Measurements from ENCODE around the gene SLC8A2.

The SLC8A2 gene

DNA sequence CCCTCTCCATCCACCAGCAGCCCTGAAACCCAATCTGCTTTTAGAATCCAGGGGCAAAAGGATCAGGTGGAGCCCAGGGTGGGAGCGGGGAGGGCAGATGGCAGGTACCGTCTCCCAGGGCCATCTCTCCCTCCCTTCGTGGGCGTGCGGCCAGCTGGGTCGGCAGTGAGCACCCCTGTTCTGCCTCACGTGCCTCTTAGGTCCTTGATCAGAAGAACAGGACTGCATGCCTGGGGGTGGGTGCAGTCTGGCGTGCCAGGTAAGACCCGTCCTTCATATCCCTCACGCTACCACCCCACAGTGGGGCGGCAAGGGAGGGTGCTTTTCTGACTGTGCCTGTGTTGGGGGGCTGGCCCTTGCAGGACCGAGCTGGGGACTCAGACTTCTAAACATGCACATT lies 2.0 kb downstream of the SLC8A2 start:
- DNase-seq (ENCODE audit: low read depth) = no peak
- no peak overlapping the region for H3K4me3 ChIP-seq (ENCODE audit: low read depth, low read length)

DNA sequence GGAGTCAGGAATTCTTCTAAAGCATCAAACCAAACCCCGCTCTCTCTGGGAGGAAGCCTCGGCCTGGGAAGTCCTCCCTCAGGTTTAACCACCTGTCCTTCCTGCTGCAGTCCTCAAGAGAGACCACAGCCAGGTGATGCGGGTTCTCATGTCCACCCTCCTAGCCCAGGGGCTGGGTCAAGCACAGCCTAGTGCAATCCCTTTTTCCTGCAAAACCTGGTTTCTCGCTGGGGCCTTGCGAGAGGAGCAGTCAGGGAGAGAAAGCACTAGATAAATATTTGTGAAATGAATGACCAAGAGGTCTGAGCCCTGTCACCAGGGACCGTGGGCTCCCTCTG lies 2.4 kb downstream of the SLC8A2 start:
- no peak for DNase-seq (ENCODE audit: low read depth)
- no peak overlapping the region for H3K4me3 ChIP-seq (ENCODE audit: low read depth, low read length)

DNA sequence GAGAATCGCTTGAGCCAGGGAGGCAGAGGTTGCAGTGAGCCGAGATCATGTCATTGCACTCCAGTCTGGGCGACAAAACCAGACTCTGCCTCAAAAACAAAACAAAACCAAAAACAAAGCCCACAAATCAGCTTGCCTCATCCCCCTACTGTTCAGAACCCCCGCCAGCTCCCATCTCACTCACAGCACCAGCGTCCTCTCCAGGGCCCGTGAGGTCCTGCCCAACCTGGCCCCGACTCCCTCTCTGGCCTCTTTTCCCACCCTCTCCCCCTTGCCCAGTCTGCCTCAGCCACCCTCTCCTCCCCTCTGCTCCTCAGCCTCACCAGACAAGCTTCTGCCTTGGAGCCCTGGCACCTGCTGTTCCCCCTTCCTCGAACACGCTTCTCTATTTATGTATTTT lies 3.8 kb downstream of the SLC8A2 start:
- DNase-seq (ENCODE audit: low read depth) = no peak
- no peak overlapping the region for H3K4me3 ChIP-seq (ENCODE audit: low read depth, low read length)

DNA sequence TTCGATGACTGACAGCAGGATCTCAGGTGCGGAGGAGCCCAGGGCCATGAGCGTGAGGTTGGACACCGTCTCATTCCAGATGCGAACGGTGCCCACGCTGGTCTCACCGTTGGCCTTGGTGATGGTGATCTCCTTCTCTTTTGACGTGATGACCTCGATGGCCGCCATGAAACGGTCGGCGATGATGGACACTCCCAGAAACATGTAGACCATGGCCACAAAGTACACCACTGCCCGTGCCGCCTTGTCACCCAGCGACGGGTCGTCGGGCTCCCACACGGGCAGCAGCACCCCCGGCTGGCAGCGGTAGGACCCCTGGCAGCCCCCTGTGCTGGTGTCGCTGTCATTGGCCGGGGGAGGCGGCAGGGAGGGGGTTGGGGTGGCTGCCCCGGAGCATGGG lies 5.7 kb downstream of the SLC8A2 start:
- DNase-seq (ENCODE audit: low read depth) = no peak
- no peak overlapping the region for H3K4me3 ChIP-seq (ENCODE audit: low read depth, low read length)

DNA sequence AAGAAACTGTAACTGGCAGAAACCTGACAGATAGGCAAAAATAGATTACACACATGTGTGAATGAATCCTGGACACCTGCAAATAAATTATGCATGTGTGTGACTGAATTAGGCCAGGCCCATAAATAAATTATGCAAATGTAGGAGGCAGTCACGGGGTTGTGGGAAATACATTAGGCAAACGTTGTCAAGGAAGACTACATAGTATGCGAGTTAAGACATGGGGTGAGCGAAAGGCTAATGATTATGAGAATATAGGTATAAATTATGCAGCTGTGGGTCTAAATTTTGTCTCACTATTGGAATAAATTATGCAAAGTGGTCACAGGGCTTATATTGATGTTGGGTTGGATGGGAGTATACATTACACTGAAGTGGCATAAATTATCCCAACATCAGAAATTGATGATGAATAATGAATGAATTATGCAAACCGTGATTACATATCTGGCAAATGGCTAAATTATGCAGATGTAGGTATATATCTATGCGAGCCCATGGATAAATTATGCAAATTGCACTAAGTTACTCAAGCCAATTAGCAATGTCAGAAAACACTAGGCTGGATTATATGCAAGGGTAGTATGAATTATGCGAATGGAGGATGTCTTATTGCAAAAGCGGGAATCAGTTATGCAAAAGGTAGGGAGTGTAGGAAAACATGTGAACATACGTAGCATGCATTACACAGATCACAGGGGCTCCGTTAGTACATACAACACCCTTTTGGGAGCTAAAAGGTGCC lies 6.8 kb downstream of the SLC8A2 start:
- no peak for DNase-seq (ENCODE audit: low read depth)
- H3K4me3 ChIP-seq (ENCODE audit: low read depth, low read length) = no peak overlapping the region

DNA sequence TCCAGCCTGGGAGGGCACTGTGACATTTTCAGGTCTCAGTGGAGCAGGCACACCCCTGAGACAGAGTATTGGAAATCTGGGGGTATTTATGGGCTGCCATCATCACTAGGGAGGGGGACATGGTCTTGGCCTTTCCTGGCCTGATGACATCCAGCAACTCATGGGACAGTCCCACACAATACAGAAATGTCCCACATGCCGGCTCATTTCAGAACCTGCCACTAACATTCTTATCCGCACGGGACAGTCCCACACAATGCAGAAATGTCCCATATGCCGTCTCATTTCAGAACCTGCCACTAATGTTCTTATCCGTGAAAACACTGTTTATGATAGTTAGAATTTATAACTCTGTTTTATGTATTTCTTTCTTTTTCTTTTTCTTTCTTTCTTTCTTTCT lies 9.8 kb downstream of the SLC8A2 start:
- no peak for DNase-seq (ENCODE audit: low read depth)

DNA sequence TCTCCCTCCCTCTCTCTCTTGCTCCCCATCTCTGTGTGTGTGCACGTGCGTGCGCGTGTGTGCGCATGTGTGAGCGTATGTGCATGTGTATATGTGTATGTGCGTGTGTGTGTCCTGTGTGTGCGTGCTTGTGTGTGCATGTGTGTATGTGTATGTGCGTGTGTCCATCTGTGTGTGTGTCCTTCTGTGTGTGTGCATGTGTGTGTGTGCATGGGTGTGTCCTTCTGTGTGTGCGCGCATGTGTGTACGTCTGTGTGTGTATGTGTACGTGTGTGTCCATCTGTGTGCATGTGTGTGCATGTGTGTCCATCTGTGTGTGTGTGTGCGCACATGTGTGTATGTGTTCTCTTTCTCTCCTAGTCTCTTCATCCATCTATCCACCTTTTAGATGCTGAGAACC lies 12.2 kb downstream of the SLC8A2 start:
- H3K4me3 ChIP-seq (ENCODE audit: low read depth, low read length) = no peak overlapping the region
- no peak for DNase-seq (ENCODE audit: low read depth)

More for the DNA sequence above, 9.8 kb downstream of the SLC8A2 start:
- H3K4me3 ChIP-seq (ENCODE audit: low read depth, low read length) = no peak overlapping the region

DNA sequence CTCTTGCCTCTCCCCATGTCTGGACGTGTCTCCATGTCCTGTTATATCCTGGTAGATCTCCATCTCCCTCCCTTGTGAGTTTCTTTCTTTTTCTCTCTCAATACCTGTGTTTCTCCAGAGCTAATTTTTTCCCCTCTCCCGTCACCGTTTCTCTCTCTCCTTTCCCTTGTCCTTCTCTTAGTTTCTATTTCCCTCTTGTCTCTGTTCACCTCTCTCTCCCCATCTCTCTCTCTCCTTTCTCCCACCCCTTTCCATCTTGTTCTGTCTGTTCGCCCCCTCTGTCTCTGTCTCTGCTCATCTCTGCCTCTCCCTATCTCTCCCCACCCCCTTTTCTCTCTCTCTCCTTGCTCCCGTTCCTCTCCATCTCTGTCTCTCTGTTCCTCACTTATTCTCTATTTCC lies 13.0 kb downstream of the SLC8A2 start:
- H3K4me3 ChIP-seq (ENCODE audit: low read depth, low read length) = no peak overlapping the region
- no peak for DNase-seq (ENCODE audit: low read depth)

DNA sequence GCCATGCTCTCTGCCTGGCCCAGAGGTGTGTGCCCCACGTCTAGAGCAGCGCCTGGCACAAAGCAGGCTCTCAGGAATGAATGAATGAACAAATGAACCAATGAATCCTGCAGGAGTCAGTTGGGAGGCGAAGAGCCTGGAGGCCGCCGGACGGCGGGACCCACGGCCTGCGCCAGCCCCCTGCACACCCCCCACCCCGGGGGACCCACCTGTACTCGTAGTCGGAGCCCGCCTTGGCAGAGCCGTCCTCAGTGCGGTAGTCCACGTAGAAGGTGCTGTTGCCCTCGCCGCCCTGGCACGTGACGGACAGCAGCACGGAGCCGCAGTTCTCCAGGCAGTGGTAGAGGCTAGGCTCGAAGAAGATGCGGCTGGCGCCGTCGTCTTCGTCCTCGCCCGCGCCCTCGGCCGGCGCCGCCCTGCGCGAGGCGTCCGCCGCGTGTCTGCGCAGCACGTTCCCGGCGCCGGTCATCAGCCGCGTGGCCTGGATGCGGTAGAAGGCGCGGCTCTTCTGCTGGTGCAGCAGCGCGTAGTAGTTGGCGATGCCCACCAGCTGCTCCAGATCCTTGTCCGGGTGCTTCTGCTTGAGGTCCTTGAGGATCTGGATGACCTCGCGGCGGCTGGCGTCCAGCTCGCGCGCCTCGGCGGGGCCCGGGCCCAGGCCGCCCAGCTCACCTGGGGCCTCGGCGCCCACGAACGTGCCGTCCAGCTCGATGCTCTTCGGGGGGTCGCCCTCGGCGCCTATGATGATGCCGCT lies 14.8 kb downstream of the SLC8A2 start:
- no peak overlapping the region for H3K4me3 ChIP-seq (ENCODE audit: low read depth, low read length)
- no peak for DNase-seq (ENCODE audit: low read depth)

DNA sequence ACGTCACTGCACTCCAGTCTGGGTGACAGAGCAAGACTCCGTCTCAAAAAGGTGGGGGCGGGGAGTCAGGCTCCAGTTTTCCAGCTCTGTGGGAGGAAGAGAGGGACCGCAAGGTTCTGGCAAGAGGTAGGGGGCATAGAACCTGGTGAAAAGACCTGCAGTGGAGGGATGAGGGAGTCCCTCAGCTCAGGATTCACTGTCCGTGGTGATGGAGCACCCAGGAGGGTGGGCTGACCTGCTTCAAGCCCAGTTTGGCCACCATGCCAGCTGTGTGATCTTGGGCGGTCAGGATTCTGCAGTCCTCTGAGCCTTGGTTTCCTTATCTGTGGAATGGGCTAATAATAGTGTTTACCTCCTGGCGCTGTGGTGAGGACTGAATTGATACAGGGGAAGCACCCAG lies 21.2 kb downstream of the SLC8A2 start:
- no peak for DNase-seq (ENCODE audit: low read depth)

DNA sequence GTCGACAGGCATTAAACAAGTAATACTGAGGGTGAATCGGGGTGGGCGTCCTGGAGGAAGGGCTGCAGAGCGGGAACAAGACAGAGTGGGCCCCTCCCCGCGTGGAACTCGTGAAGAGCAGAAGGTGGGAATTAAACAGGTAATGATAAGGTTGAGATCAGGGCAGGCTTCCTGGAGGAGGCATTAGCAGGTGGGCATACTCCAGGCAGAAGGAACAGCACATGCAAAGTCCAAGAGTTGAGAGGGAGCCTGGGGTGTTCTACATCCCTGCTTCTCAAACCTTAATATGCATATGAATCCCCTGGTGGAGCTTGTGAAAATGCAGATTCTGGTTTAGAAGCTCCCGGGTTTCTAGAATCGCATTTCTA lies 23.3 kb downstream of the SLC8A2 start:
- DNase-seq (ENCODE audit: low read depth) = no peak
- no peak overlapping the region for H3K4me3 ChIP-seq (ENCODE audit: low read depth, low read length)

More for the DNA sequence above, 21.2 kb downstream of the SLC8A2 start:
- no peak overlapping the region for H3K4me3 ChIP-seq (ENCODE audit: low read depth, low read length)

DNA sequence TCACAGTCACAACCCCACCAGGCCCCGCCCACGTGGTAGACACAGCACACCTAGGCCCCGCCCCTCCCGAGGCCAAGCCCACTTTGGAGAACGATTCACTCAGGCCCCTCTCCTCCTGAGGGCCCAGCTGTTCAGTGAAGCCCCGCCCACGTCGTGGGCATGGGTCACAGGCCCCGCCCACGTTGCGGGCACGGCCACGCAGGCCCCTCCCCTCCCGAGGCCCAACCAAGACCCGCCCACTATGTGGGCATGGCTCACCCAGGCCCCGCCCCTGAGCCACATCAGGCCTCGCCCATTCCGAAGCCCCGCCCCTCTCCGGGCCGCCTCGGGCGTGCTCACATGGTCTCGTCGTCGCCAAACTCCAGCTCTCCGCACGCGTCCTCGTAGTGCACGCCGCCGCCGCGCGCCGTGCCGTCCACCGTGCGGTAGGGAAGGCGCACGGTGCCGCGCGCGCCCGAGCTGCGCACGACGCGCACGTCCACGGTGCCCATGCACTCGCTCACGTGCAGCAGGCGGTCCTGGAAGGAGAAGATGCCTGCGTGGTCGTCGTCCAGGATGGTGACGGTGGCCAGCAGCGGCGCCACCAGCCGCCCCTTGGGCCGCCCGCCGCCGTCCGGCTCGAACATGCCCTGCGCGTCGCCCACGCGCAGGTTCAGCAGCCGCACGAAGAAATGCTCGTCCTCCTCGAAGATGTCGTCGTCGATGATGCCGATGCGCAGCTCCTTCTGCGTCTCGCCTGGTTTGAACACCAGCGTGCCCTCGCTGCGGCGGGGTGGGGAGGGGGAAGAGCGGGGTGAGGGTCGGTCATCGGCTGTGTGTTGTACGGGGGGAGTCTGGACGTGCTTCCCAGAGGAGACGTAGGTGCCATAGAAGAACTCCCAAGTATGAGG lies 24.0 kb downstream of the SLC8A2 start:
- H3K4me3 ChIP-seq (ENCODE audit: low read depth, low read length) = peak overlapping the region; percentile 17
- no peak for DNase-seq (ENCODE audit: low read depth)

DNA sequence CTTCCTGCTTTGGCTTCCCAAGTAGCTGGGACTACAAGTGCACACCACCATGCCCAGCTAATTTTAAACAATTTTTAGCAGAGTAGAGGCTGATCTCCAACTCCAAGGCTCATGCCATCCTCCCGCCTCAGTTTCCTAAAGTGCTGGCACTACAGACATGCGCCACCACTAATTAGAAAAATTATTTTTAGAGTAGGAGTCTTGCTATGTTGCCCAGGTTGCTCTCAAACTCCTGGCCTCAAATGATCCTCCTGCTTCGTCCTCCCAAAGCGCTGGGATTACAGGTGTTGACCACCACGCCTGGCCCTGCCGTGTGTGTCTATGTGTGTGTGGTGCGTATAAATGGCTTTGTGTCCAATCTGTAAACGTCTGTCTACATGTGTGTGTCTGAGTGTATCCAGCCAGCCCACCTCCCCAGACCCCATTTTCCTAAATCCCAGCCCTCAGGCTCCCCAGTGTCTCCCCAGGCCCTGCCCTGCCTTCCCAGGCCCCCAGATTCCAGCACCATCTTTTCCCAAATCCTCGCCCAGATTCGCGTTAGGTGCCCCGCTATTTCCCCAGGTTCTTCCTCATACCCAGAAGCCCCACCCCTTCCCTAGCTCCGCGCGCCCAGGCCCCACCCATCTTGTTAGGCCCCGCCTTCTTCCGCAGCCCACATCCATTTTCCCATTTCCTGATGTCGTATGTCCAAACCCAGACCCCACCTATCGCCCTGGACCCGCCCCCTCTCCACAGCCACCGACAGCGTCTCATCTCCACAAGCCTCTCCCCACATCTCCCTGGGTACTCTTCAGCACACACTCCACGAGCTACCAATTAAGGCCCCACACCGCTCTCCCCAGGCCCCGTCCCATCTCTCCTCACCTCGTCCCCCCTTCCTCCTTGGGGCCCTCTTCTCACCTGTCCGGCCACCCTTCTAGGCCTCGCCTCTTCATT lies 24.9 kb downstream of the SLC8A2 start:
- DNase-seq (ENCODE audit: low read depth) = no peak
- peak overlapping the region; percentile 17 for H3K4me3 ChIP-seq (ENCODE audit: low read depth, low read length)

DNA sequence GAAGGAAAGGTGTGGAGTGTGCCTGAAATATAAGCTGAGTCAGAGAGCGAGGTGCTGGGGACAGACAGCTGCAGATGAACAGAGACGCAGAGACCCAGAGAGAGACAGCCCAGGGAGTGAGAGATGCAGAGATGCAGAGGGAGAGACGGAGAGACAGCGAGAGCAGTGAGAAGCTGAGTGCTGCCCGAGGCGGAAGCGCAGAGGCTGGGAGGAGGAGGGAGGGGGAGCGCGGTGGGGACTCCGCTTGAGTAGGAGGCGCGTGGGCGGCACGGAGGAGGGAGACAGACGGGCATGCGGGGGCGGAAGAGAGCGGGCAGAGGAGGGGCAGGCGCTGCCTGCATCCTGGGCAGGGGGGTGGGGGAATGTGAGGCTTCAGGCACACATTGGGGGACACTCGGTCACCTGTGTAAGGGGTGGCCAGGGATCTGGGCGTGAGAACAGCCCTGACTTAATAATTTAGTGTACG lies 25.7 kb downstream of the SLC8A2 start:
- no peak overlapping the region for H3K4me3 ChIP-seq (ENCODE audit: low read depth, low read length)
- no peak for DNase-seq (ENCODE audit: low read depth)

DNA sequence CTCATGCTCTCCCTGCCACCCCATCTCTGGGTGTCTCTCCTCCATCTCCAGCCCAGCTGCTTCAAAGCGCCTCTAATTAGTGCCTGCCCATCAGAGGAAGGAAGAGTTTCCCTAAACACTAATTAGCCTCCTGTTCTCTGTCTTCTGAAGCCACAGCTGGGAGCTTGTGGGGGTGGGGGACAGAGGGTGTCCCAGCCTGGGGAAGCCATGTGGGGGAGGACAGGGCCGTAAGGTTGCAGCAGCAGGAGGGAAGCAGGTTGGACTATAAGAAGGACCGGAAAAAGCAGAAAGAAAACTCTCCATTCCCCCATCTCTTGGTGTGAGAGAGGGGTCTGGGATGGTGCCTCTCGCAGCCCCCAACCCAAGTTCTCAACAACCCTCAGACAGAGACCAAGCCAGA lies 26.2 kb downstream of the SLC8A2 start:
- DNase-seq (ENCODE audit: low read depth) = no peak
- no peak overlapping the region for H3K4me3 ChIP-seq (ENCODE audit: low read depth, low read length)

DNA sequence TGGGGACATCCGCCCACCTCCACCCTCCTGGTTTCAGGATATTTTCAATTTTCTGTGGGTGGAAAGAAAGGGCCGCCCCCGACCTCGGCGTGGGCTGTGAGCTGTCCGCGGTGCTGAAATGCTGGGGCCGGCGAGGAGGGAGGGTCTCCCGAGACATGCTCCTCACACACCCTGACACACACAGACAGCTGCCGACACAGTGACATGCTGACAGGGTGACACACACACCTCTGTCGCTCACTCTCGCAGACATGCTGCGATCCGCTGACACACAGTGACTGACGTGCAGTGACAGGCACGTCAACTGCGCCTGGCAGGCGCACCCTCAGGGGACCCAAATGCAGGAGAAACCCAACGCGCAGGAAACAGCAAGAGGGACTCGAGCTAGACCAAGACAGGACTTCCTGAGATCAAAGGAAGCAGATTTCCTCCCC lies 27.3 kb downstream of the SLC8A2 start:
- no peak overlapping the region for H3K4me3 ChIP-seq (ENCODE audit: low read depth, low read length)
- no peak for DNase-seq (ENCODE audit: low read depth)

DNA sequence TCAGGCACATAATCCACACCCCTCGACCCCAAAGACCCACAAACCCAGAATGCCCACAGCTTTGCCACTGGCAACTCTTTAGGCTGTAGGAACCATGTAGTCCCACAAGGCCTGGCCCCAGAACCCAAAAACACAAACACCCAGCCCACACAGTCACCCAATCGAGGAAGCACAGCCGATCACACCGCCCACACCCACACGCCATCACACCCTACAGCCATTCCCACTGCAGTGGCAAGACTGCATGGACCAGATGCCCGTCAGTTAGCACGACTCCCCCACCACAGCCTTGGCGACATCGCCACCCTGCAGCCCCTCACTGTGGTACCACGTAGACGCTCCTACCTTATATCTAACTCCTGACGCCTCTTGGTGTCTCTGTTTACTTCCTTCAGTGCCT lies 28.4 kb downstream of the SLC8A2 start:
- H3K4me3 ChIP-seq (ENCODE audit: low read depth, low read length) = no peak overlapping the region

DNA sequence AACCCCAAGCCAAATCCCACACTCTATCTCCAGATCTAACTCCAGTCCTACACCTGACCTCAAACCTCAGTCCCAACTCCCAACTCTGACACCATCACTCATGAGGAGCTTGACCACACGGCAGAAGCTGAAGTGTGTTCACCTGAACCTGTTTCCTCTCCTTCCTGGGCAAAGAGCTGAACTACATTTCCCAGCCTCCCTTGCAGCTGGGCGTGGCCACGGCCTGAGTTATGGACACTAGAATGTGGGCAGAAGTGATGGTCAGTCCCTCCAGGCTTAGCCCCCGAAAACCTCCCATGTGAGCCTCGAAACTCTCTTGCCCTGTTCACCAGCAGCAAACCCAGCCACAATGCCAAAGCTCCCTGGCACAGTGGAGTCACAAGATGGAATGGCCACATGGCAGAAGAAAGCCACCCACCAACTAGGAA lies 32.9 kb downstream of the SLC8A2 start:
- no peak overlapping the region for H3K4me3 ChIP-seq (ENCODE audit: low read depth, low read length)
- DNase-seq (ENCODE audit: low read depth) = no peak

More for the DNA sequence above, 28.4 kb downstream of the SLC8A2 start:
- DNase-seq (ENCODE audit: low read depth) = no peak

DNA sequence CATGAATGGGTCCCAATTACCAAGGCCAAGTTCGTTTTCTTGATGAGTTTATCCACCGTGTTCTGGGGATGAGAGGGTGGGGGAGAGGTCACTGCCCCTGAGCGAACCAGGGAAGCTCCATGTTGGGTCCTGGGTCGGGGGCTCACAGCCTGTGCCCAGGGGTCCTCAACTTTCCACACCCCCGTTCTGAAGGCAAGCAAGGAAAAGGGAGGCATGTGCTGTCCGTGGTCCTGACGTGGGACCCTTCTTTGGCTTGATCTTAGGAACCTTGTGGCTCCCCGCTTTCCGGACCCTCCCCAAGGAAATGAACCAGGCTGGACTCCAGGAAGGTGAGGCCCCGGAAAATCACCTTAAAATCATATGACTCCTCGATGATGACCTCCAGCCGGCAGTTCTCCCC lies 34.2 kb downstream of the SLC8A2 start:
- H3K4me3 ChIP-seq (ENCODE audit: low read depth, low read length) = no peak overlapping the region
- no peak for DNase-seq (ENCODE audit: low read depth)

All from skeletal muscle cell (primary cell).